Measurements from ENCODE around the gene NUDT5. TPM values are rescaled to one million over a fixed set of nuclear protein-coding genes. Genes with fewer than 3 reads are reported as not detected.

Gene NUDT5
- total and polyA plus RNA-seq, 7 donors: 4.8 to 11.3 (median 5.2) TPM

- Histone ChIP-seq H3K9me3 (no peaks in the 10 kb centered on the region), H3K27ac (no peak overlapping the region), H3K36me3 (ENCODE audit: insufficient read depth in 1 of 2, low read depth in 1 of 2) (peaks cover 0 to 28% of the 10 kb centered on the region in 2 donors), H3K4me3 (no peak overlapping the region), H3K4me1 (peaks cover 8% of the 10 kb centered on the region), H3K27me3 (ENCODE audit: insufficient read depth in 3 of 3, low read length in 2 of 3) (no peaks in the 10 kb centered on the region)
- TF ChIP-seq, protein P1, sequence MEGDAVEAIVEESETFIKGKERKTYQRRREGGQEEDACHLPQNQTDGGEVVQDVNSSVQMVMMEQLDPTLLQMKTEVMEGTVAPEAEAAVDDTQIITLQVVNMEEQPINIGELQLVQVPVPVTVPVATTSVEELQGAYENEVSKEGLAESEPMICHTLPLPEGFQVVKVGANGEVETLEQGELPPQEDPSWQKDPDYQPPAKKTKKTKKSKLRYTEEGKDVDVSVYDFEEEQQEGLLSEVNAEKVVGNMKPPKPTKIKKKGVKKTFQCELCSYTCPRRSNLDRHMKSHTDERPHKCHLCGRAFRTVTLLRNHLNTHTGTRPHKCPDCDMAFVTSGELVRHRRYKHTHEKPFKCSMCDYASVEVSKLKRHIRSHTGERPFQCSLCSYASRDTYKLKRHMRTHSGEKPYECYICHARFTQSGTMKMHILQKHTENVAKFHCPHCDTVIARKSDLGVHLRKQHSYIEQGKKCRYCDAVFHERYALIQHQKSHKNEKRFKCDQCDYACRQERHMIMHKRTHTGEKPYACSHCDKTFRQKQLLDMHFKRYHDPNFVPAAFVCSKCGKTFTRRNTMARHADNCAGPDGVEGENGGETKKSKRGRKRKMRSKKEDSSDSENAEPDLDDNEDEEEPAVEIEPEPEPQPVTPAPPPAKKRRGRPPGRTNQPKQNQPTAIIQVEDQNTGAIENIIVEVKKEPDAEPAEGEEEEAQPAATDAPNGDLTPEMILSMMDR (IDR thresholded peaks at IDR 0.05): no peak
- ATAC-seq (no peak), DNase-seq (no peak)
- intact Hi-C loops (cut with DNase I): no loop called here
- WGBS, 3 donors: 95 to 98% (median 98%) methylated on average over 2 of the region's 2 CpGs
Measured at GRCh38 chr10:12225444-12225843, 29.8 kb upstream of the NUDT5 start.

DNA sequence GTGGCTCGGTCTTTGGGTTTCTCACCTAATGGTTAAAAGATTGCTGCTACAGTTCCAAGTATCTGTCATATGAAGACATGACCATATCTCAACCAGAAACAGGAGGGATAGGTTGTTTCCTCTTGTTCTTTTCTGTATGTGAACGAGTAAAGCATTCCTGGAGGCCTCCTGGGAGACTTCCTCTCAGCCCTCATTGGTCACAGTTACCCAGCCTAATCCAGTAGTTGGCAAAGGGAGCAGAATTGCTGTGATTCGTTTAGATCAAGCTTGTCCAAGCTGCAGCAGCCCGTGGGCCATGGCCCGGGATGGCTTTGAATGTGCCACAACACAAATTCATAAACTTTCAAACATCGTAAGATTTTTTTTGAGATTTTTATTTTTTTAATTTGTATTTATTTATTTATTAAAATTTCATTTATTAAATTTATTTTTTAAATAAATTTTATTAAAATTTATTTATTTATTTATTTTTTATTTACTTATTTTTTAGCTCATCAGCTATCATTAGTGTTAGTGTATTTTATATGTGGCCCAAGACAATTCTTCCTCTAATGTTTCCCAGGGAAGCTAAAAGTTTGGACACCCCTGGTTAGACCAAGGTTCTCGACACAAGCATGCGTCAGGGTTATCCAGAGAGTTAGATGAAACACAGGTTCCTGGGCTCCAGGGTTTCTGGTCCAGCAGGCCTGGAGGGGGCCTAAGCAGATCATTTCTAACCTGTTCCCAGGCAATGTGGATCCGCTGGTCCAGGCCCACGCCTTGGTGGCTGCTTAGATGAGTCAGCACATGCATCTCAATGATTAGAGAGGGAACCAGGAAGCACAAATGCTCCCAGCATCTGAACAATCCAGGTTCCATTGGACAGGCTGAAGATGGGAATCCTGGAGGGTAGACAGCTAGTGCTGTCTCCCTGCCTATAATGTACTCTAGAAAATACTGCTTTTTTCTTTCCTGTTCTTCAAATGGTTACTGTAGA is 25.9 kb upstream of the NUDT5 start:
- H3K27me3 ChIP-seq (ENCODE audit: insufficient read depth in 3 of 3, low read length in 2 of 3): no peaks in the 10 kb centered on the region
- H3K9me3 ChIP-seq: no peaks in the 10 kb centered on the region
- H3K36me3 ChIP-seq (ENCODE audit: insufficient read depth in 1 of 2, low read depth in 1 of 2): peaks cover 12 to 48% of the 10 kb centered on the region in 2 donors
- no peak for DNase-seq
- intact Hi-C loops (cut with DNase I): no loop called here
- peaks cover 8% of the 10 kb centered on the region for H3K4me1 ChIP-seq
- no peak for ATAC-seq
- no peak overlapping the region for H3K4me3 ChIP-seq
- TF ChIP-seq, protein P1 (IDR thresholded peaks at IDR 0.05): no peak
- no peak overlapping the region for H3K27ac ChIP-seq
- 72 to 75% (median 73%) methylated on average over 10 of the region's 10 CpGs for WGBS, 3 donors

DNA sequence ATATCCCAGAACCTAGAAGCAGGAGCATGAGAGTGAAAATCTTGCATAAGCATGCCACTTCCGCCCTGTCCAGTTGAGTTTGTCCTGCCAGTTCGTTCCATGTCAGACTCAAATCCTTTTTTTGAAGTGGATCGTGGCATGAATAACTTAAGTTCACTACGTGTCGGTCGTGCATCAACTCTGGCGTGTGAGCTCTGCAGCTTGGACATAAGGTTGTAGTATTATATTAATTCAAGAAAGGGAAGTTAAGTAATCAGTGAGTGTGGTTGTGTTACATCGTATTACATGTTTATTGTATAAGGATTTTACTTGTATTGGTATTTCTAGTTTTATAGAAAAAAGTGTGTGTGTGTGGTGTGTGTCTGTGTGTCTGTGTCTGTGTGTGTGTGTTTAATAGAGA is 23.3 kb upstream of the NUDT5 start:
- TF ChIP-seq, protein P1 (IDR thresholded peaks at IDR 0.05): no peak
- Histone ChIP-seq H3K27me3 (ENCODE audit: insufficient read depth in 3 of 3, low read length in 2 of 3) (no peaks in the 10 kb centered on the region), H3K36me3 (ENCODE audit: insufficient read depth in 1 of 2, low read depth in 1 of 2) (peaks cover 12 to 52% of the 10 kb centered on the region in 2 donors), H3K27ac (no peak overlapping the region), H3K4me3 (no peak overlapping the region), H3K4me1 (peaks cover 16% of the 10 kb centered on the region), H3K9me3 (no peaks in the 10 kb centered on the region)
- intact Hi-C loops (cut with DNase I): no loop called here
- WGBS, 3 donors: 89 to 93% (median 93%) methylated on average over 8 of the region's 8 CpGs
- DNase-seq (no peak), ATAC-seq (no peak)

DNA sequence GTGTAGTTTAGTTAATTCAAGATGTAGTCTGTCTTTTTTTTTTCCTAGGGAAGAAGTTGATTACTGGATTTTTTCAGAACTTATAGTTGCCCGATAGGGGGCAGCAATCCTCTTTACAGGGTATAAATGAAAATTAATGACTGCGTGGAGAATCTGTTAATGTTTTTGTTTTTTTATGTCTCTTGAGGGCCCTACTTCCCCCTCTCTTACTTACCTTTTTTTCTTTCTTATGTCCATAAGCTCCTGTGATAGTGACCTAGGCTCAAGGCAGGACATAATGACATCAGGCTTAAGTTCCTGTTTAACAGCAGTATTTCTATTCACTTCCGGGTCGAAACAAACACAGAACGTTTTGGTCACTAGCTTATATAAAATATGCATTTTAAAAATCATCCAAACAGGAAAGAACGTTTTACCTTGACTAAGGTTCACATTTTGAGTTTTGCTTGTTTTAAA is 19.1 kb upstream of the NUDT5 start:
- DNase-seq (no peak), ATAC-seq (peak in 1 of 4 donors; percentile 42)
- peak overlapping the region; percentile 25 for H3K27ac ChIP-seq
- intact Hi-C loops (cut with DNase I): no loop called here
- H3K4me1 ChIP-seq: peaks cover 11% of the 10 kb centered on the region
- no peaks in the 10 kb centered on the region for H3K9me3 ChIP-seq
- TF ChIP-seq, protein P1 (IDR thresholded peaks at IDR 0.05): peak; percentile 61
- H3K27me3 ChIP-seq (ENCODE audit: insufficient read depth in 3 of 3, low read length in 2 of 3): no peaks in the 10 kb centered on the region
- peaks cover 22 to 81% of the 10 kb centered on the region in 2 donors for H3K36me3 ChIP-seq (ENCODE audit: insufficient read depth in 1 of 2, low read depth in 1 of 2)
- peak overlapping the region; percentile 35 for H3K4me3 ChIP-seq
- 36 to 48% (median 45%) methylated on average over 6 of the region's 6 CpGs for WGBS, 3 donors
